Measurements from ENCODE around the gene HYOU1.
"Not testable (repeated sequence)": the region's sequence is repeated elsewhere in the genome, so short reads cannot be mapped to it uniquely, and the experiment has no call there.

HYOU1 gene

GRCh38 chr11:119057000-119057769 lies at the start of gene HYOU1:
TSS of gene HYOU1 (minus strand) at chr11:119057205. CDS start at chr11:119056160, 1,045 bp downstream.
- peak; percentile 89 to 97 for DNase-seq

GRCh38 chr11:119103793-119104192 lies 46.8 kb upstream of the HYOU1 start:
- DNase-seq = no peak

GRCh38 chr11:119103161-119103664 lies 46.2 kb upstream of the HYOU1 start:
- not testable (repeated sequence) for DNase-seq

- DNase-seq = peak; percentile 95 to 98
These were observed 44.9 kb upstream of the HYOU1 start, which contains the start of gene DPAGT1 for GRCh38 chr11:119101759-119102423. TSS of gene DPAGT1 (minus strand) at chr11:119101853. CDS start at chr11:119101655, 198 bp downstream.

- no peak for DNase-seq
These were observed 44.2 kb upstream of the HYOU1 start for GRCh38 chr11:119100994-119101758.

- DNase-seq = peak in 1 of 2 experiments; percentile 65
These were observed 43.4 kb upstream of the HYOU1 start for GRCh38 chr11:119100246-119100970.

- DNase-seq = no peak
These were observed 42.7 kb upstream of the HYOU1 start for GRCh38 chr11:119099711-119100110.

GRCh38 chr11:119095066-119095880 lies 38.3 kb upstream of the HYOU1 start:
- DNase-seq = peak; percentile 97 to 99

- peak in 1 of 2 experiments; percentile 75 for DNase-seq
These were observed 37.7 kb upstream of the HYOU1 start for GRCh38 chr11:119094816-119095065.

GRCh38 chr11:119093942-119094815 lies 37.2 kb upstream of the HYOU1 start:
- DNase-seq = no peak

GRCh38 chr11:119092880-119093842 lies 36.2 kb upstream of the HYOU1 start:
- DNase-seq = no peak

- DNase-seq = no peak
These were observed 35.2 kb upstream of the HYOU1 start for GRCh38 chr11:119091966-119092879.

- DNase-seq = no peak
These were observed 34.2 kb upstream of the HYOU1 start for GRCh38 chr11:119091178-119091577.

- DNase-seq = no peak
These were observed 32.3 kb upstream of the HYOU1 start for GRCh38 chr11:119089319-119089718.

- no peak for DNase-seq
These were observed 31.4 kb upstream of the HYOU1 start for GRCh38 chr11:119088406-119088805.

GRCh38 chr11:119087747-119088241 lies 30.8 kb upstream of the HYOU1 start:
- no peak for DNase-seq

GRCh38 chr11:119087123-119087522 lies 30.1 kb upstream of the HYOU1 start:
- DNase-seq = no peak

GRCh38 chr11:119085437-119085847 lies 28.4 kb upstream of the HYOU1 start:
- no peak for DNase-seq

Measured in NCI-H446 (cell line).